Esophagus (tissue), 2 donors: ENCODE measurements around the gene STK11IP. TPM values are rescaled to one million over a fixed set of nuclear protein-coding genes. Genes with fewer than 3 reads are reported as not detected.

ENCODE experiments used
- H3K27ac ChIP-seq, 2 donors: one replicate each; pipeline ENCODE4 v1.5.1; 2013; ENCODE audit warnings: low read depth in 2 of 2, mild to moderate bottlenecking in 2 of 2, inconsistent platforms in 1 of 2, low read length in 1 of 2, moderate library complexity in 1 of 2
- H3K27me3 ChIP-seq, 2 donors: one replicate each; pipeline ENCODE4 v1.6.1; 2013; ENCODE audit warnings: low read length in 2 of 2, control low read depth in 1 of 2, mild to moderate bottlenecking in 1 of 2; ENCODE audit not compliant: insufficient read depth in 2 of 2, control insufficient read depth in 1 of 2
- H3K36me3 ChIP-seq, 2 donors: one replicate each; pipeline ENCODE4 v1.6.1; 2013; ENCODE audit warnings: low read length in 1 of 2; ENCODE audit not compliant: control insufficient read depth in 2 of 2, insufficient read depth in 2 of 2
- H3K4me1 ChIP-seq, 2 donors: one replicate each; pipeline ENCODE4 v1.6.1; 2013; ENCODE audit warnings: low read length in 1 of 2; ENCODE audit not compliant: control insufficient read depth in 2 of 2, insufficient read depth in 2 of 2
- H3K4me3 ChIP-seq, 2 donors: one replicate each; pipeline ENCODE4 v1.5.1; 2013; ENCODE audit warnings: low read length in 2 of 2, mild to moderate bottlenecking in 2 of 2, low read depth in 1 of 2, moderate library complexity in 1 of 2
- H3K9me3 ChIP-seq, 2 donors: one replicate each; pipeline ENCODE4 v1.6.1; 2013; ENCODE audit warnings: mild to moderate bottlenecking in 2 of 2, low read depth in 1 of 2, low read length in 1 of 2, moderate library complexity in 1 of 2; ENCODE audit not compliant: control insufficient read depth in 2 of 2, insufficient read depth in 1 of 2
- WGBS, 2 donors: extraction: QIAGEN DNeasy Blood & Tissue Kit; methylation state at CpG; one replicate each; pipeline ENCODE4 v1.1.7; 2013; 5-methylcytosine and 5-hydroxymethylcytosine counted together
- polyA plus RNA-seq, 2 donors: library from polyadenylated mRNA; stranded (reverse); fragments of 200-250 nt; gene quantifications; one replicate each; pipeline ENCODE4 v1.2.3, GENCODE V29; 2013
- donor health status: healthy with polysubstance abuse.
- donor health status: Bipolar disorder and iron deficiency.

Gene STK11IP
- polyA plus RNA-seq, 2 donors, result 17.0 to 25.5 TPM

GRCh38 chr2:219638217-219638947 lies 40.7 kb downstream of the STK11IP start:
- H3K36me3 ChIP-seq, result no peaks in the 10 kb centered on the region
- H3K4me1 ChIP-seq, result no peaks in the 10 kb centered on the region
- H3K27ac ChIP-seq, result no peak overlapping the region
- peaks cover 0 to 2% of the 10 kb centered on the region in 2 donors for H3K9me3 ChIP-seq
- WGBS, 2 donors, result 83 to 90% methylated on average over 17 of the region's 17 CpGs
- no peak overlapping the region for H3K4me3 ChIP-seq
- H3K27me3 ChIP-seq, result no peaks in the 10 kb centered on the region

- WGBS, 2 donors, result 73 to 77% methylated on average over 23 to 24 of the region's 24 CpGs
- Histone ChIP-seq H3K9me3 (peaks cover 0 to 2% of the 10 kb centered on the region in 2 donors), H3K4me3 (no peak overlapping the region), H3K27me3 (no peaks in the 10 kb centered on the region), H3K27ac (no peak overlapping the region), H3K4me1 (no peaks in the 10 kb centered on the region), H3K36me3 (no peaks in the 10 kb centered on the region)
These were observed 41.5 kb downstream of the STK11IP start for GRCh38 chr2:219638948-219639755.

- no peaks in the 10 kb centered on the region for H3K27me3 ChIP-seq
- H3K27ac ChIP-seq, result no peak overlapping the region
- no peak overlapping the region for H3K4me3 ChIP-seq
- peaks cover 0 to 2% of the 10 kb centered on the region in 2 donors for H3K9me3 ChIP-seq
- no peaks in the 10 kb centered on the region for H3K36me3 ChIP-seq
- H3K4me1 ChIP-seq, result peaks cover 2 to 5% of the 10 kb centered on the region in 2 donors
- 81 to 82% methylated on average over 7 of the region's 7 CpGs for WGBS, 2 donors
These were observed 43.9 kb downstream of the STK11IP start for GRCh38 chr2:219641390-219642068.

GRCh38 chr2:219642069-219642454 lies 44.4 kb downstream of the STK11IP start:
- no peaks in the 10 kb centered on the region for H3K36me3 ChIP-seq
- 75 to 81% methylated on average over 8 of the region's 8 CpGs for whole genome bisulfite sequencing, 2 donors
- H3K27ac ChIP-seq, result no peak overlapping the region
- H3K9me3 ChIP-seq, result no peaks in the 10 kb centered on the region
- H3K4me3 ChIP-seq, result no peak overlapping the region
- no peaks in the 10 kb centered on the region for H3K27me3 ChIP-seq
- peaks cover 2 to 5% of the 10 kb centered on the region in 2 donors for H3K4me1 ChIP-seq

- peaks cover 2 to 5% of the 10 kb centered on the region in 2 donors for H3K4me1 ChIP-seq
- no peaks in the 10 kb centered on the region for H3K27me3 ChIP-seq
- H3K27ac ChIP-seq, result no peak overlapping the region
These were observed 44.9 kb downstream of the STK11IP start for GRCh38 chr2:219642465-219643083.

GRCh38 chr2:219643084-219643473 lies 45.4 kb downstream of the STK11IP start:
- no peak overlapping the region for H3K4me3 ChIP-seq
- H3K27me3 ChIP-seq, result no peaks in the 10 kb centered on the region
- peaks cover 2 to 5% of the 10 kb centered on the region in 2 donors for H3K4me1 ChIP-seq
- no peaks in the 10 kb centered on the region for H3K9me3 ChIP-seq
- H3K27ac ChIP-seq, result no peak overlapping the region
- WGBS, 2 donors, result 85 to 89% methylated on average over 7 of the region's 7 CpGs
- H3K36me3 ChIP-seq, result no peaks in the 10 kb centered on the region

More at GRCh38 chr2:219642465-219643083, 44.9 kb downstream of the STK11IP start:
- 11% methylated on average over 24 of the region's 24 CpGs for WGBS, 2 donors
- Histone ChIP-seq H3K4me3 (no peak overlapping the region), H3K36me3 (no peaks in the 10 kb centered on the region), H3K9me3 (no peaks in the 10 kb centered on the region)

GRCh38 chr2:219643788-219644398 lies 46.2 kb downstream of the STK11IP start:
- Histone ChIP-seq H3K4me1 (peaks cover 2 to 5% of the 10 kb centered on the region in 2 donors), H3K27ac (no peak overlapping the region), H3K36me3 (no peaks in the 10 kb centered on the region), H3K4me3 (no peak overlapping the region), H3K27me3 (no peaks in the 10 kb centered on the region), H3K9me3 (no peaks in the 10 kb centered on the region)
- 85 to 88% methylated on average over 14 of the region's 14 CpGs for WGBS, 2 donors

- Histone ChIP-seq H3K27me3 (no peaks in the 10 kb centered on the region), H3K9me3 (no peaks in the 10 kb centered on the region), H3K36me3 (no peaks in the 10 kb centered on the region), H3K4me3 (no peak overlapping the region), H3K4me1 (peaks cover 2 to 5% of the 10 kb centered on the region in 2 donors), H3K27ac (no peak overlapping the region)
- 61 to 63% methylated on average over 17 of the region's 17 CpGs for WGBS, 2 donors
These were observed 47.3 kb downstream of the STK11IP start for GRCh38 chr2:219644801-219645480.
